GM12878 (cell line): ENCODE results near the gene SOBP.

Experiments used
- BCLAF1 ChIP-seq: fragments of 450-650 bp; IDR thresholded peaks from 2 replicates; pipeline ENCODE4 v1.6.1; 2017; ENCODE audit warnings: antibody characterized with exemption, mild to moderate bottlenecking, moderate library complexity
- CTCF ChIP-seq, 3 experiments: IDR thresholded peaks in 2 of 3; conservative IDR thresholded peaks in 1 of 3; 2 replicates each; pipeline ENCODE4 v1.5.1; 2011; ENCODE audit warnings: low read depth in 3 of 3, low read length in 3 of 3, mild to moderate bottlenecking in 3 of 3, control low read depth in 2 of 3, moderate library complexity in 2 of 3, inconsistent platforms in 1 of 3, mixed read lengths in 1 of 3; ENCODE audit not compliant: control insufficient read depth in 2 of 3, insufficient read depth in 1 of 3; ENCODE audit errors: extremely low read depth in 1 of 3
- DPF2 ChIP-seq: fragments of 450-650 bp; IDR thresholded peaks from 2 replicates; pipeline ENCODE4 v1.6.1; 2017; ENCODE audit warnings: mild to moderate bottlenecking
- HCFC1 ChIP-seq: fragments of 150-350 bp; IDR thresholded peaks from 2 replicates; pipeline ENCODE4 v1.6.1; 2014; ENCODE audit warnings: low read length
- IRF3 ChIP-seq: fragments of 450-650 bp; IDR thresholded peaks from 2 replicates; pipeline ENCODE4 v1.6.1; 2014; ENCODE audit warnings: mild to moderate bottlenecking
- MYC ChIP-seq: IDR thresholded peaks from 2 replicates; pipeline ENCODE4 v1.6.1; 2011; ENCODE audit warnings: mild to moderate bottlenecking, low read length, moderate library complexity, inconsistent platforms; ENCODE audit not compliant: insufficient read depth, insufficient replicate concordance, insufficient read length, severe bottlenecking
- NBN ChIP-seq: fragments of 450-650 bp; IDR thresholded peaks from 2 replicates; pipeline ENCODE4 v1.6.1; 2016
- NR2C2 ChIP-seq: IDR thresholded peaks from 2 replicates; pipeline ENCODE4 v1.6.1; 2011; ENCODE audit warnings: borderline replicate concordance, low read depth; ENCODE audit not compliant: control insufficient read depth, insufficient read length
- POLR2AphosphoS5 ChIP-seq: IDR thresholded peaks from 2 replicates; pipeline ENCODE4 v1.6.1; 2011; ENCODE audit warnings: mild to moderate bottlenecking, low read length, inconsistent platforms
- RAD51 ChIP-seq: fragments of 450-650 bp; IDR thresholded peaks from 2 replicates; pipeline ENCODE4 v1.6.1; 2016; ENCODE audit warnings: moderate library complexity, mild to moderate bottlenecking, inconsistent platforms
- REST ChIP-seq: IDR thresholded peaks from 2 replicates; pipeline ENCODE4 v1.6.1; 2012; ENCODE audit warnings: mild to moderate bottlenecking, low read depth, low read length
- SUZ12 ChIP-seq: fragments of 200-600 bp; sonication (generic); IDR thresholded peaks from one replicate; pipeline ENCODE4 v1.6.1; 2018; ENCODE audit warnings: antibody characterized with exemption, mild to moderate bottlenecking; ENCODE audit not compliant: unreplicated experiment
- USF2 ChIP-seq: IDR thresholded peaks from 2 replicates; pipeline ENCODE4 v1.6.1; 2011; ENCODE audit warnings: low read depth, low read length, improper control_type of control experiment, borderline replicate concordance
- ZNF24 ChIP-seq: fragments of 450-650 bp; IDR thresholded peaks from 2 replicates; pipeline ENCODE4 v1.6.1; 2017; ENCODE audit warnings: antibody characterized with exemption, mild to moderate bottlenecking

GRCh38 chr6:107556082-107556481 is 66.2 kb downstream of the SOBP start:
- TF ChIP-seq NR2C2 (no peak), MYC (no peak), REST (no peak), BCLAF1 (no peak), DPF2 (no peak), CTCF (IDR thresholded peaks at IDR 0.05 in 2 of 3, conservative IDR thresholded peaks at IDR 0.05 in 1 of 3; ENCODE audit: control insufficient read depth in 2 of 3, extremely low read depth in 1 of 3, insufficient read depth in 1 of 3, low read depth in 3 of 3, low read length in 3 of 3) (no peak), IRF3 (no peak), POLR2AphosphoS5 (no peak), HCFC1 (no peak), RAD51 (no peak), USF2 (no peak), NBN (no peak), SUZ12 (no peak), ZNF24 (no peak)
